Lung (tissue), 12 donors: ENCODE results near the gene ADO. TPM values are rescaled to one million over a fixed set of nuclear protein-coding genes. Genes with fewer than 3 reads are reported as not detected.
A peak's percentile ranks its signal among the peaks of the same experiment; 100 is the strongest.

Source experiments
- ATAC-seq: fragments of 200-7000 bp; cut with Tn5 transposase; one replicate; pipeline ENCODE4 v1.9.1; 2020; ENCODE audit warnings: moderate number of reproducible peaks; ENCODE audit not compliant: insufficient read depth, low FRiP score
- DNase-seq, 3 donors: peaks; one replicate each; pipeline ENCODE4 v3.0.0-alpha.2; 2013 to 2017
- H3K27ac ChIP-seq, 2 donors: one replicate each; pipeline ENCODE4 v1.5.1; 2013; ENCODE audit warnings: mild to moderate bottlenecking in 2 of 2, moderate library complexity in 2 of 2, control low read depth in 1 of 2, inconsistent platforms in 1 of 2, low read depth in 1 of 2, low read length in 1 of 2
- H3K27me3 ChIP-seq, 3 donors: one replicate each; pipeline ENCODE4 v1.5.1; 2013; ENCODE audit warnings: low read length in 2 of 3; ENCODE audit not compliant: control insufficient read depth in 3 of 3, insufficient read depth in 3 of 3
- H3K36me3 ChIP-seq, 4 donors: one replicate each; pipeline ENCODE4 v1.5.1; 2013; ENCODE audit warnings: low read length in 4 of 4, mild to moderate bottlenecking in 1 of 4, moderate library complexity in 1 of 4; ENCODE audit not compliant: control insufficient read depth in 4 of 4, insufficient read depth in 4 of 4
- H3K4me1 ChIP-seq, 5 donors: one replicate each; pipeline ENCODE4 v1.5.1; 2013; ENCODE audit warnings: low read length in 5 of 5, mild to moderate bottlenecking in 2 of 5, moderate library complexity in 1 of 5; ENCODE audit not compliant: control insufficient read depth in 5 of 5, insufficient read depth in 5 of 5
- H3K4me3 ChIP-seq: one replicate; pipeline ENCODE4 v1.5.1; 2013; ENCODE audit warnings: mild to moderate bottlenecking, control low read depth, moderate library complexity
- H3K9ac ChIP-seq, 2 donors: one replicate each; pipeline ENCODE4 v1.5.1; 2013; ENCODE audit warnings: low read length in 2 of 2, control low read depth in 1 of 2; ENCODE audit not compliant: insufficient read depth in 1 of 2
- H3K9me3 ChIP-seq, 4 donors: one replicate each; pipeline ENCODE4 v1.5.1; 2013; ENCODE audit warnings: low read length in 3 of 4, mild to moderate bottlenecking in 1 of 4, moderate library complexity in 1 of 4; ENCODE audit not compliant: control insufficient read depth in 4 of 4, insufficient read depth in 3 of 4
- WGBS, 2 donors: extraction: QIAGEN DNeasy Blood & Tissue Kit; methylation state at CpG; one replicate each; pipeline ENCODE4 v1.1.7; 2013; 5-methylcytosine and 5-hydroxymethylcytosine counted together
- polyA plus RNA-seq, 2 donors: library from polyadenylated mRNA; stranded (reverse); fragments of 200-250 nt; gene quantifications; one replicate each; pipeline ENCODE4 v1.2.1, GENCODE V29; 2013
- total RNA-seq, 2 donors: library from RNA; depleted of rRNA in 1 of 2; stranded (reverse); fragments of >200 nt in 1 of 2; gene quantifications; one replicate each; pipeline ENCODE4 v1.2.1, GENCODE V29; 2014 to 2021
- TF ChIP-seq, protein P1 (sequence below): IDR thresholded peaks from 2 replicates; pipeline ENCODE4 v1.5.1; 2012; ENCODE audit warnings: mild to moderate bottlenecking; ENCODE audit errors: control extremely low read depth, extremely low read depth
- donor health status: control.
- donor health status: control.
- donor health status: Bipolar disorder and iron deficiency.
- donor health status: healthy.
- donor health status: DM: yes; HTN: yes; CAD: no.

ADO gene
- total and polyA plus RNA-seq, 4 donors = 7.4 to 16.9 (median 11.9) TPM

DNA sequence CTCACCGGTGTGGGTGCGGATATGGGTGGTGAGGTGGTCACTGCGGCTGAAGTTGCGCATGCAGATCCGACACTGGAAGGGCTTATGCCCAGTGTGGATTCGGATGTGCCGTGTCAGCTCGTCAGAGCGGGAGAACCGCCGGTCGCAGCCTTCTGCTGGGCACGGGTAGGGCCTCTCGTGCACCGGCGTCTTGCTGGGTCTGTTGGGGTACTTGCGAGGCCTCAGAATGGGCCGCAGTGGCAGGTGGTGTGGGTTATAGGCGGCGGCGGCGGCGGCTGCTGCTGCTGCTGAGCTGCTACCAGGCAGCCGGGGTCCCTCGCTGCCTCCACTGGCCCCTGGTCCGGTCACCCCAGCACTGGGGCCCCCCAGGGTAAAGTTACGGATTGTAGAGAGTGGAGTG lies 8.9 kb downstream of the ADO start:
- DNase-seq = no peak
- TF ChIP-seq, protein P1, sequence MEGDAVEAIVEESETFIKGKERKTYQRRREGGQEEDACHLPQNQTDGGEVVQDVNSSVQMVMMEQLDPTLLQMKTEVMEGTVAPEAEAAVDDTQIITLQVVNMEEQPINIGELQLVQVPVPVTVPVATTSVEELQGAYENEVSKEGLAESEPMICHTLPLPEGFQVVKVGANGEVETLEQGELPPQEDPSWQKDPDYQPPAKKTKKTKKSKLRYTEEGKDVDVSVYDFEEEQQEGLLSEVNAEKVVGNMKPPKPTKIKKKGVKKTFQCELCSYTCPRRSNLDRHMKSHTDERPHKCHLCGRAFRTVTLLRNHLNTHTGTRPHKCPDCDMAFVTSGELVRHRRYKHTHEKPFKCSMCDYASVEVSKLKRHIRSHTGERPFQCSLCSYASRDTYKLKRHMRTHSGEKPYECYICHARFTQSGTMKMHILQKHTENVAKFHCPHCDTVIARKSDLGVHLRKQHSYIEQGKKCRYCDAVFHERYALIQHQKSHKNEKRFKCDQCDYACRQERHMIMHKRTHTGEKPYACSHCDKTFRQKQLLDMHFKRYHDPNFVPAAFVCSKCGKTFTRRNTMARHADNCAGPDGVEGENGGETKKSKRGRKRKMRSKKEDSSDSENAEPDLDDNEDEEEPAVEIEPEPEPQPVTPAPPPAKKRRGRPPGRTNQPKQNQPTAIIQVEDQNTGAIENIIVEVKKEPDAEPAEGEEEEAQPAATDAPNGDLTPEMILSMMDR = no peak
- 89 to 91% methylated on average over 27 of the region's 27 CpGs for WGBS, 2 donors

DNA sequence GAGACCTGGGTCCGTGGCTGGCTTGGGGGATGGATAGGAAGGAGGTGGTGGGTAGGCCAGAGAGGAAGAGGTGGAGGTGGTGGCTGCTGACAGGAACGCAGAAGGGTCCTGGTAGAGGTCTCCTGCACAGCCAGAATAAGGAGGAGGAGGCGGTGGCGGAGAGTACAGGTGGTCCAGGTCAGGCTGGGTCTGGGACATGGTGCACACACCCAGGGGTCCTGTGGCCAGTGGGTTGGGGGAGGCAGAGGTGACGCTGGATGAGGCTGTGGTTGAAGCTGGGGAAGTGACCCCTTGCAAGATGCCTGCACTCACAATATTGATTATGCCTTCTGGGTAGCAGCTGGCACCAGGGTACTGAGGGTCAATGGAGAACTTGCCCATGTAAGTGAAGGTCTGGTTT lies 9.5 kb downstream of the ADO start:
- no peak overlapping the region for H3K9ac ChIP-seq
- peaks cover 0 to 45% (median 22%) of the 10 kb centered on the region in 3 donors for H3K27me3 ChIP-seq
- TF ChIP-seq, protein P1 = no peak
- H3K36me3 ChIP-seq = no peaks in the 10 kb centered on the region
- no peak overlapping the region for H3K27ac ChIP-seq
- H3K9me3 ChIP-seq = no peaks in the 10 kb centered on the region
- no peak overlapping the region for H3K4me3 ChIP-seq
- peaks cover 5 to 40% (median 10%) of the 10 kb centered on the region in 5 donors for H3K4me1 ChIP-seq
- ATAC-seq = no peak
- WGBS, 2 donors = 88 to 90% methylated on average over 5 of the region's 5 CpGs
- no peak for DNase-seq

More for the DNA sequence above, 8.9 kb downstream of the ADO start:
- ATAC-seq = no peak
- no peak overlapping the region for H3K4me3 ChIP-seq
- peaks cover 0 to 3% (median 0%) of the 10 kb centered on the region in 4 donors for H3K36me3 ChIP-seq
- H3K4me1 ChIP-seq = peaks cover 5 to 35% (median 8%) of the 10 kb centered on the region in 5 donors
- peaks cover 0 to 41% (median 21%) of the 10 kb centered on the region in 3 donors for H3K27me3 ChIP-seq
- no peak overlapping the region for H3K27ac ChIP-seq
- no peaks in the 10 kb centered on the region for H3K9me3 ChIP-seq
- no peak overlapping the region for H3K9ac ChIP-seq

- H3K9ac ChIP-seq = no peak overlapping the region
- WGBS, 2 donors = 3 to 4% methylated on average over 44 to 54 of the region's 54 CpGs
- no peak for ATAC-seq
- H3K4me3 ChIP-seq = peak overlapping the region; percentile 71
- peaks cover 0 to 54% (median 31%) of the 10 kb centered on the region in 3 donors for H3K27me3 ChIP-seq
- peak; percentile 23 to 44 (median 39) for DNase-seq
- TF ChIP-seq, protein P1 = no peak
- peaks cover 5 to 47% (median 16%) of the 10 kb centered on the region in 5 donors for H3K4me1 ChIP-seq
- peak overlapping the region in 1 of 2 donors; percentile 62 for H3K27ac ChIP-seq
- H3K36me3 ChIP-seq = no peaks in the 10 kb centered on the region
- H3K9me3 ChIP-seq = no peaks in the 10 kb centered on the region
These were observed 10.3 kb downstream of the ADO start for GRCh38 chr10:62814756-62815380.
